ENCODE results near the gene LRRC18.

LRRC18 gene

GRCh38 chr10:48945441-48946130, 5.9 kb upstream of the LRRC18 start:
- no peak for DNase-seq

- DNase-seq = no peak
Observed at GRCh38 chr10:48944171-48944570, 4.5 kb upstream of the LRRC18 start.

DNA sequence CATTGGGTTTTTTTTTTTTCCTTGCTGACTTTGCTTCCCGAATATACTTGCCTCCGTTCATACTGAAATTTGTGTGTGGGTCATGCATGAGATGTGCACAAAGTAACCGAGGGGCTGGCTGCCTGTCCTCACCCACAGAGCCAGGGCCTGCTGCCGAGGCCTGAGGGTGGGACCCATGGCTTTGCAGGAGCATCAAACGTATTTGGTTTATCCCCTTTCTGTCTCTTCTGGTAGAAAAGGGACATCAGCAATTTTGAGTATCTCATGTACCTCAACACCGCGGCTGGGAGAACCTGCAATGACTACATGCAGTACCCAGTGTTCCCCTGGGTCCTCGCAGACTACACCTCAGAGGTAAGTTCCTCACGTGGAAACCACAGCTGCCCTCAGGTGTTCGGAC, 3.5 kb upstream of the LRRC18 start:
- no peak for DNase-seq

DNA sequence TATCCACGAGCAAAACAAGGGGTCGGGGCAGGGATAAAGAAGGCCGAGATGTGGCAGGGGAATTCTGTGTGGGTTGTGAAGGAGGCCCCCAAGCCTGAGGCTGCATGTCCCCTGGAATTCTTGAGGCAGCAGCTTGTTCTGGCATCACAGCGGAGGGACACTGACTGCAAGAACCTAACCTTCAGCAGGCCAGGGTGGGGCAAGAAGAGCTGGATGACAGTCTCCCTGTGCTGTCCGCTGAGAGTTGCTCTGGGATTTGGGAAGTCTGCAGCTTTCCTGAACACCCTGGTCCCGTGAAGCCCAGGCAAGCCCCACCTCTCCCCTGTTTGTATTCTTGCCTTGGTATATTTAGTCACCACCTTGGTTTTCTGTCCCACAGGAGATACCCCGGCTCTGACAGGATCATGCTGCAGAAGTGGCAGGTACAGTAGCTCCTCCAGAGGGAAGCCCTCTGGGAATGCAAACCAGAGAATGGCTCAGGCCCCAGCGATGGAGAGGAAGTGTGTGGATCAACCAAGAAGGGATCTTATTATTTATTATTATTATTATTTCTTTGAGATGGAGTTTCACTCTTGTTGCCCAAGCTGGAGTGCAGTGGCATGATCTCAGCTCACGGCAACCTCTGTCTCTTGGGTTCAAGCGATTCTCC, 1.9 kb upstream of the LRRC18 start:
- DNase-seq = no peak

DNA sequence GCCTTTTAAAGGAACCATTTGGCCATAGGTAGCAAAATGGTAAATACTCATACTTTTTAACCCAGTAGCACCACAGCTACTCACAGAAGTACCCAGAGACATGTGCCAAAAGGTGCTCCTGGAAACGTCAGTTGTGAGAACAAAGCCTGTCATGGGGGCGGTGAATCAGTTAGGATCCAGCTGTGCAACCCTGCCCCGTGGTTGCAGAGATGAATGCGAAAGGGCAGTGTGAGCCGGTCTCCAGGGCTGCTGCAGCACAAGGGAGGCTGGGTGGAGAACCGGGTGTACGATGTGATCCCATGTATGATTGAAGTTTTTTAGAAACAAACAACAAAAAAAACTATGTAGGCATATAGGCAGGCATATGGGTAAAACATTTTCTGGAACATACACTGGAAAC, 1.3 kb upstream of the LRRC18 start:
- DNase-seq = no peak

DNA sequence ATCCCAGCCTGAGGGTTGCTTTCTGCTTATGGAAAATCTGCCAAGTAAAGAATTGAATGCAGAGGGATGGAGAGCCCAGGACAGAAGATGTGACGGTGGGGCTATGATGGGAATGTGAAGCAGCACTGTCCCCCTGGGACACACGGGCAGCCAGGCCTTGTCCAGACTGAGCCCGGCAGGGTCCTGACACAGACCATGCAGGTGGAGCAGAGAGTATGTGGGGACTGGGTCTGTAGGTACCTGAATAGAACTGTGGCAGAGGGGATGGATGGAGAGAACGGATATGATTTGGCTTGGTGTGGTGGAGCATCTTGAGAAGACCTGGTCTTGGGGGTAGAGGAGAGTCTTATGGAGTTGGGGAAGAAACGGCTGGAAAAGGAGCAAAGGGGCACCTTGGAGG, 732 bp upstream of the LRRC18 start:
- DNase-seq = no peak

- DNase-seq = no peak
Observed at GRCh38 chr10:48938990-48939536, 577 bp downstream of the LRRC18 start.

GRCh38 chr10:48938281-48938680, 1.4 kb downstream of the LRRC18 start:
- DNase-seq = no peak

- no peak for DNase-seq
Observed at GRCh38 chr10:48937796-48938195, 1.8 kb downstream of the LRRC18 start.

DNA sequence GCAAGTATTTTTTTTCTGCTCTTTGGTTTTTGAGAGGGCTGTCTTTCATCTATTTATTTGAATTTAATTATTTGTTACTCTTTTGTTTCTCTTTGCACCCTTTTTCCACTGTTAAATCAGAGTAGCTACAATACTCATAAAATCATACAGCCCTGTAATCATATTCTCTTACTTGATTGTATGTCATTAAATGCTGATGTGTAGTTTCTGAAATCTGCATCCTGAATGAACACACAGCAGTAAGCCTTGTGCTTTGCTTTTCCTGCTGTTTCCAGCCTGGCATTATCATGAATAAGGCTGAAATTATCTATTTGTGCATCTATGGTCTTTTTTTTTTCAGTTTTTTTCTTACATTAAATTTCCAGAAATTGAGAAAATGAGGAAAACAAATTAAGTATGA, 4.1 kb downstream of the LRRC18 start:
- DNase-seq = no peak

GRCh38 chr10:48934672-48935501, 4.8 kb downstream of the LRRC18 start:
- no peak for DNase-seq

DNA sequence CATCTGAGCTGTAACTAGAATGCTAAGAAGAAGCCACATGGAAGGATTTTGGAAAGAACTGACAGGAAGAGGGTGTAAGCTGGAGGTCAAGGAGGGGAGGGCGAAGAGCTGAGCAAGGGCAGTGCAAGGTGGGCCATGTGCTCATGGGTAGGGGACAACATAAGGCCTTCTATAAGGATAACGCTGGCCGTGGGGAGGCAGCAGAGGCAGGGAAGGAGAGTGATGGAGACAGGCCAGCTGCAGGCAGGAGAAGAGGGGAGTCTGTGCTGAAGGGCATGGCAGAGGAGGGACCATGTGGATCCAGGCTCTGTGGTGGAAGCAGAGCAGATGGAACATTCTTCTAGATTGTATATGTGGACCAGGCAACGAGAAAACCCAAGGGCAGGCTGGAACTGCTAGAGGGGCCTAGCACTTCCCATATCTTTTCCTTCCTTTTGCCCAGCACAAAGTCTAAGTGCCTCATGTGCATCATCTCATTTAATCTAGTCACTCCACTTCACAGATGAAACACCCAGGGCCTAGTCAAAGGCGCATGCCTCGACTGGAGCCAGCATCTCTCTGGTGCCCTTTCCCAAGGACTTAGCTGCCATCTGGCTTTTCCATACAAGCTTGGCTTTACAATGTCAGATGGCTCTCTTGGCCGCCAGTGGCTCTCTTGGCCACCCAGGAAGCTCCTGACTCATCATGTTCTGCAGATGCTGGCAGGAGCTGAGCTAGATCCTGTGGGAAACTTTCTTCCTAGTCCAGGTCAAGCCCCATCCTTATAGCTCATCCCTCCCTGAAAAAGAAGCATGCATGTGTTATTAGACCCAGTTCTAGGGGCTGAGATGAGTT, 6.6 kb downstream of the LRRC18 start:
- DNase-seq = no peak

- no peak for DNase-seq
Observed at GRCh38 chr10:48931188-48931587, 8.5 kb downstream of the LRRC18 start.

DNA sequence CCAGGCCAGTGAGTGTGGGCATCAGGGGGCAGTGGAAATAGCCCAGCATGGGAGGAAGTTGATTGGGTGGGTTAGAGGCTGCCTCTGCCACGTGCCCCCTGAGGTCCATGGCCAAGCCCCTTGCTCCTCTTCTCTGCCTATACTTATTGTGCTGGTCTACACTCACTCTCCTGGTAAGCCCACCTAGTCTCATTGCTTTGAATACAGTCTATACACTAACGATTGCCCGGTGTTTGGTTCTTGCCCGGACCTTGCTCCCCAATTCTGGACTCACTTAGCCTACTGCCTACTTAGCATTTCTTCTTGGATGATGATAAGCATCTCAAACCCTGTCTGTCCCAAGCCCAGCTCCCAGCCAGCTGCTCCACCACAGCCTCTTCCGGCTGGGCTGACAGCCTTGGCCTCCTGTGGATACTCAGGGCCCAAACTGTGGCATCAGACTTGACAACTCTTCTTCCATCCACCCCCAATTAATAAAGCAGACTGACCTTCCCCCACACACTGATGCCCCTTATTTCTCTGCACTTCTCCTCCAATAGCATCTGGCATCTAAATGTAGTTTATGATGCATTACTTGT, 10.1 kb downstream of the LRRC18 start:
- DNase-seq = no peak

DNA sequence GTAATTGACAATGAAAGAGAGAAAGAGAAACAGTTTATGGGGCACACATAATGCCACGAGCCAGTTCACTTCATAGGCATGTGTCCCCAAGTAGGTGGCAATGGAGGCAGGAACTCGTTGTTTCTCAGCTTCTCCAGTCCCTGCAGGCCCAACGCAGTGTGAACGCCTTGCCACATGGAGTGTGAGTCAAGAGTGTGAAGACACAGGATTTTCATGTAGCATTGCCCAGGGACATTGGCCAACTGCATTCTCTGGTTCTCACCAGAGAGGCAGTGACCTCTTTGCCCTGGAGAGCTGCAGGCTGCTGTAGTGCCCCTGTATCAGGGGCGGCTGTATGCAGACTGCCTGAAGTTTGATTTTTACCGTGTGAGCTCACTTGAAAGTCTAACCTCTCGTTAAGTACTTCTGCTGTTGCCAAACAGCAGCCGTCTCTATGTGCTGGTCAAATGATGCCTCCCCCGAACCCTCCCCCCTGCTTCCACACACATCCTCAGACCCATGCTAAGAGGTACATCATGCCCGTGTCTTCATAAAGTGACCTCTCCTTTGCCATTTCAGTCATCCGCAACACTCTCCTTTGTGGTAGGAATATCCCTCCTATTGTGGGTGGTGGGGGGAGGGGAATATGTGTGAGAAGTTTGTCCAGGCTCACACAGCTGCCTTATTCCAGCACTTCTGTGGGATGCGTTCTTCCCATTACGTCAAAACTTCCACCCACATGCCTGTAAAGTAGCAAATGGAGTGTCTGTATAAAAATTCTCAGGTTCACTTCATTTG, 12.7 kb downstream of the LRRC18 start:
- no peak for DNase-seq

DNA sequence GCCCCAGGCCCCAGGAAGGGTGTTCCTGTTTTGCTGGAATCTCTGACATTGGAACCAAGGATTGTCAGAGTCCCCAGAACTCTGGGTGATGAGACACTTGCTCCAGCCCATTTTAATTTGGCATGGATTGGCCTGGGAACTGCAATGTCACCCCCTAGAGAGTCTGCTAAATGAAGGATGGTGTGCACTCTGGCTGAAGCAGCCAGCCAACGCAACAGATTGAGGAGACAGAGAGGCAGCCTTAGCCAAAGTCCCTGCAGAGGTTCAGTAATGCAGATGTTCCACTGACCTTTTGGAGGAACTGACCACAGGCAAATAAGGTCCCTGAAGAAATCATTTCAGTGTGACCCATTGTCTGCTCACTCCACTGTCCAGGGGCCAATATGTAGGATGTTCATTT, 13.4 kb downstream of the LRRC18 start:
- DNase-seq = no peak

DNA sequence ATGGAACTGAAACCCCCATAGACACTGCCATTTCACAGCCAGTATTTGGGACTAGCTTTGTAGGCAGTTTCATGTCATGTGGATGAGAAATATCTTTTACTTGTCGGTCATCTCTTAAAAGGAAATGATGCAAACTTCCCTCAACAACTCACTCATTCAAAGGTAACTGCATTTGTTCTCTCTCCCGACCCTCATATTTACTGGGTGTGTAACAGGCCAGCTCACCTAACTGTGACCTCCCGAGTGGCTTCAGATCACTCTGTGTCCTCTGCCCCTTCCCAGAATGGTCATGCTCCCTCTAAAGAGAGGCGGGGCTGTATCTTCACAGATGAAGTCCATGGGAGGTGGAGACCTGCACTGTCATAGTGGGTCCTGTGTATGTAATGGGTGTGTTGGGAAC, 14.7 kb downstream of the LRRC18 start:
- no peak for DNase-seq

DNA sequence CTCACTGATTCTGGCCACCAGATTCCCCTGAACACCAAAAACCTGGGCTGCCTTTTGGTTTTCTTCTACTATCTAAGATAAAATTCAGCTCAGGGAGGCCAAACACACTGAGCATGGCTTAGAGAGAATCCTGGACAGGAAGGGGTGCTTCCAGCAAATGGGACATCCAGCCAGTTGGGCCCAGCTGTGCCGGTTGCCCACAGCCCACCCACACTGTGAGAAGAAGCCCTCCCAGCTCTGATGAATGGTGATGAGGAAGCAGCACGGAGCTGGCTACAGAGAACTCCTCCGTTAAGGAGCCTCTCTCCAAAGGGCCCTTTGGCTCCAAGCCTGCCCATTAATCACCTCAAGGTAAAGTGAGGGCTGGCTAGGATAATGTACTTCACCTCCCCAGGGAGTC, 15.9 kb downstream of the LRRC18 start:
- no peak for DNase-seq

DNA sequence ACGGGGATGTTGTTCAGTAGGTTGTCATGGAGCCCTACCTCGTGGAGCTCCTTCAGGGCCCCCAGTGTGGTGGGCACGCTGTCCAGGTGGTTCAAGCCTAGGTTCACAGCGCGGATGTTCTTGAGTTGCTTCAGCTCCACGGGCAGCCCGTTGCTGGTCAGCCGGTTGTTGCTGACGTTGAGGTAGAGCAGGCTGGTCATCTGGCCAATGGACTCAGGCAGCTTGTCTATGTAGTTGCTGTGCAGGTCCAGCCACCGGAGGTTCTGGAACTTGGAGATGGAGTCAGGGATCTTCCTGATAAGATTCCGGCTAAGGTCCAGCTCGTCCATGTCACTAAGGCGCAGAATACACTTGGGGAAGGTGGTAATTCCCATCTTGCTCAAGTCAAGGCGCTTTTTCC, 26.0 kb downstream of the LRRC18 start:
- DNase-seq = no peak

- no peak for DNase-seq
Observed at GRCh38 chr10:48910548-48910947, 29.1 kb downstream of the LRRC18 start.

GRCh38 chr10:48907730-48908129, 31.9 kb downstream of the LRRC18 start:
- no peak for DNase-seq

- DNase-seq = no peak
Observed at GRCh38 chr10:48906841-48907240, 32.8 kb downstream of the LRRC18 start.
